MM.1S (cell line): ENCODE data around the gene COL13A1.

ENCODE experiments used
- DNase-seq: peaks from one replicate; pipeline ENCODE4 v3.0.0-alpha.2; 2015
- H2AFZ ChIP-seq: fragments of 300-600 bp; sonication (generic); 2 replicates; pipeline ENCODE4 v1.6.0; 2016; ENCODE audit warnings: antibody characterized with exemption, low read length
- H3F3A ChIP-seq: fragments of 300-600 bp; sonication (generic); 2 replicates; pipeline ENCODE4 v1.6.1; 2016; ENCODE audit warnings: mild to moderate bottlenecking, antibody characterized with exemption, low read length, moderate library complexity, mixed read lengths; ENCODE audit not compliant: insufficient read depth
- H3K27ac ChIP-seq: fragments of 300-600 bp; sonication (generic); 2 replicates; pipeline ENCODE4 v1.5.1; 2016; ENCODE audit warnings: mild to moderate bottlenecking, low read length
- H3K27me3 ChIP-seq: fragments of 300-600 bp; sonication (generic); replicated peaks from 2 replicates; pipeline ENCODE4 v1.6.0; 2016; ENCODE audit warnings: low read length; ENCODE audit not compliant: insufficient read depth
- H3K36me3 ChIP-seq: fragments of 300-600 bp; sonication (generic); replicated peaks from 2 replicates; pipeline ENCODE4 v1.6.1; 2016; ENCODE audit warnings: mild to moderate bottlenecking, low read length, mixed read lengths; ENCODE audit not compliant: insufficient read depth
- H3K4me1 ChIP-seq: fragments of 300-600 bp; sonication (generic); 2 replicates; pipeline ENCODE4 v1.6.1; 2016; ENCODE audit warnings: low read length, mixed read lengths
- H3K4me2 ChIP-seq: fragments of 300-600 bp; sonication (generic); 2 replicates; pipeline ENCODE4 v1.6.0; 2016; ENCODE audit warnings: low read depth, low read length
- H3K4me3 ChIP-seq: fragments of 300-600 bp; sonication (generic); 2 replicates; pipeline ENCODE4 v1.5.1; 2016; ENCODE audit warnings: low read length, mixed read lengths
- H3K79me2 ChIP-seq: fragments of 300-600 bp; sonication (generic); 2 replicates; pipeline ENCODE4 v1.6.1; 2016; ENCODE audit warnings: mixed run types, low read length, mixed read lengths
- H3K9ac ChIP-seq: fragments of 300-600 bp; sonication (generic); 2 replicates; pipeline ENCODE4 v1.6.1; 2016; ENCODE audit warnings: low read length, mixed read lengths
- H3K9me2 ChIP-seq: fragments of 300-600 bp; sonication (generic); replicated peaks from 2 replicates; pipeline ENCODE4 v1.6.1; 2016; ENCODE audit warnings: mild to moderate bottlenecking, low read length, mixed read lengths; ENCODE audit not compliant: insufficient read depth
- H3K9me3 ChIP-seq: fragments of 300-600 bp; sonication (generic); replicated peaks from 2 replicates; pipeline ENCODE4 v1.6.1; 2016; ENCODE audit warnings: mild to moderate bottlenecking, low read length, mixed read lengths; ENCODE audit not compliant: insufficient read depth
- H4K20me1 ChIP-seq: fragments of 300-600 bp; sonication (generic); 2 replicates; pipeline ENCODE4 v1.6.1; 2016; ENCODE audit warnings: mild to moderate bottlenecking, low read length, moderate library complexity, mixed read lengths; ENCODE audit not compliant: insufficient read depth
- EZH2 ChIP-seq: fragments of 300-600 bp; sonication (generic); optimal IDR thresholded peaks from 2 replicates; pipeline ENCODE3; 2017; ENCODE audit warnings: low read depth, mild to moderate bottlenecking, antibody characterized with exemption, low read length, mixed read lengths
- EZH2phosphoT487 ChIP-seq: fragments of 300-600 bp; sonication (generic); IDR thresholded peaks from 2 replicates; pipeline ENCODE4 v1.6.1; 2018; ENCODE audit warnings: antibody characterized with exemption, low read length
- TF ChIP-seq, protein P1 (sequence below): fragments of 300-600 bp; sonication (generic); IDR thresholded peaks from 2 replicates; pipeline ENCODE4 v1.5.1; 2016; ENCODE audit warnings: antibody characterized with exemption, low read length, mixed read lengths

Gene COL13A1

DNA sequence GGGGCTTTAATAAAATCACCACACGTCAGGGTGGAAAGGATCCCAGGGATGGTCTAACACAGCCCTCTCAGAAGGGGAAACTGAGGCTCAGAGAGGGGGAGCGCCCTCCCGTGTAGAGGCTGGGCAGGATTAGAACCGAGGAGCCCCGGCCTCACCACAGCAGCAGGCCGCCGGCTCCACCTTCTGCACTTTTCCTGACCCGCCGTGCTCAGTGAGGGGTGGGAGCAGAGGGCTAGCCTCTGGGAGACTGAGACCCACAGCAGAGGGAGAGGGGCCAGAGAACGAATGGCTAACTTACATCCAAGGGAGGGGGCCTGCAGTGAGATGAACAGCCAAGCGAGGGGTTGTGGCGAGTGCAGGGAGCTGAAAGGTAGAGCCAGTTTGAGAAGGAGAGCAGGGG is 79.5 kb downstream of the COL13A1 start:
- no peak overlapping the region for H3K9ac ChIP-seq
- H3K4me2 ChIP-seq: no peak overlapping the region
- H4K20me1 ChIP-seq: no peaks in the 10 kb centered on the region
- no peaks in the 10 kb centered on the region for H3K4me1 ChIP-seq
- H2AFZ ChIP-seq: no peak overlapping the region
- H3K9me3 ChIP-seq: no peaks in the 10 kb centered on the region
- H3K27me3 ChIP-seq: peaks cover 50% of the 10 kb centered on the region
- no peaks in the 10 kb centered on the region for H3K36me3 ChIP-seq
- no peaks in the 10 kb centered on the region for H3K79me2 ChIP-seq
- TF ChIP-seq EZH2: no peak
- no peak for DNase-seq
- no peak overlapping the region for H3K27ac ChIP-seq
- H3K4me3 ChIP-seq: no peak overlapping the region
- H3K9me2 ChIP-seq: no peaks in the 10 kb centered on the region
- H3F3A ChIP-seq: no peaks in the 10 kb centered on the region

DNA sequence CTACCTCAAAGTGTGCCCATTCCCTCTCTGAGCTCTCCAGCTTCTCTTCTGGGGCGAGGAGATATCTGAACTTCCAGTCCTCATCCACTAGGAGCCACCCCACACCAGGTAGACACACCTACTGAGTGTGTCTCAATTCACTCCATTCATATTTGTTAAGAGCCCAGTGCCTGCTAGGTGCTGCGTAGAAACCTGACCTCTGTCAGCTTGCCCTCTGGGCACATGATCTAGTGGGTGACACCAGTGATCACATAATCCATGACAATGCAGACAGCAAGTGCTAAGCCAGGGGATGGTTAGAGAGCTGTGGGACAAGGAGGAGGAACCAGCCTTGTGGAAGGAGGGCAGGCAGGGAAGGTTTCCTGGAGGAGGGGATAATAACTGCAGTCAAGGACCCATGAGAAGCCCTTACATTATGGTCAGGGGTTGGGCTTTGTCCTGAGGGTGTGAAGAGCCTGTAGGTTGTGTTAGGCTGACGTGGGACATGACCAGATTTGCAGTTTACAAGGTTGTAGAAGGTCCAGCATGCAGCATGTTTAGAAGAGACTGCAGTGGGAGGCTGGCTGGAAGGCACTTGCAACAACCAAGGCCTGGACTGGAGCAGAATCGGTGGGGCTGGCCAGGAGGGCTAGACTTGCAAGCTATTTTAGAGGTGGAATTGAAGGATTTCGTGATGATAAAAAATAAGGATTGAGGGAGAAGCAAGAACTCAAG is 81.8 kb downstream of the COL13A1 start:
- H3K9me3 ChIP-seq: no peaks in the 10 kb centered on the region
- H3K27ac ChIP-seq: no peak overlapping the region
- H3K4me1 ChIP-seq: no peaks in the 10 kb centered on the region
- TF ChIP-seq EZH2 (no peak), EZH2phosphoT487 (no peak)
- TF ChIP-seq, protein P1, sequence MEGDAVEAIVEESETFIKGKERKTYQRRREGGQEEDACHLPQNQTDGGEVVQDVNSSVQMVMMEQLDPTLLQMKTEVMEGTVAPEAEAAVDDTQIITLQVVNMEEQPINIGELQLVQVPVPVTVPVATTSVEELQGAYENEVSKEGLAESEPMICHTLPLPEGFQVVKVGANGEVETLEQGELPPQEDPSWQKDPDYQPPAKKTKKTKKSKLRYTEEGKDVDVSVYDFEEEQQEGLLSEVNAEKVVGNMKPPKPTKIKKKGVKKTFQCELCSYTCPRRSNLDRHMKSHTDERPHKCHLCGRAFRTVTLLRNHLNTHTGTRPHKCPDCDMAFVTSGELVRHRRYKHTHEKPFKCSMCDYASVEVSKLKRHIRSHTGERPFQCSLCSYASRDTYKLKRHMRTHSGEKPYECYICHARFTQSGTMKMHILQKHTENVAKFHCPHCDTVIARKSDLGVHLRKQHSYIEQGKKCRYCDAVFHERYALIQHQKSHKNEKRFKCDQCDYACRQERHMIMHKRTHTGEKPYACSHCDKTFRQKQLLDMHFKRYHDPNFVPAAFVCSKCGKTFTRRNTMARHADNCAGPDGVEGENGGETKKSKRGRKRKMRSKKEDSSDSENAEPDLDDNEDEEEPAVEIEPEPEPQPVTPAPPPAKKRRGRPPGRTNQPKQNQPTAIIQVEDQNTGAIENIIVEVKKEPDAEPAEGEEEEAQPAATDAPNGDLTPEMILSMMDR: no peak
- no peak overlapping the region for H3K4me2 ChIP-seq
- no peak overlapping the region for H2AFZ ChIP-seq
- H3K27me3 ChIP-seq: peaks cover 49% of the 10 kb centered on the region
- H3K9me2 ChIP-seq: no peaks in the 10 kb centered on the region
- H4K20me1 ChIP-seq: no peaks in the 10 kb centered on the region
- H3F3A ChIP-seq: no peaks in the 10 kb centered on the region
- no peaks in the 10 kb centered on the region for H3K36me3 ChIP-seq
- H3K79me2 ChIP-seq: no peaks in the 10 kb centered on the region
- DNase-seq: no peak
- H3K4me3 ChIP-seq: no peak overlapping the region
- H3K9ac ChIP-seq: no peak overlapping the region

DNA sequence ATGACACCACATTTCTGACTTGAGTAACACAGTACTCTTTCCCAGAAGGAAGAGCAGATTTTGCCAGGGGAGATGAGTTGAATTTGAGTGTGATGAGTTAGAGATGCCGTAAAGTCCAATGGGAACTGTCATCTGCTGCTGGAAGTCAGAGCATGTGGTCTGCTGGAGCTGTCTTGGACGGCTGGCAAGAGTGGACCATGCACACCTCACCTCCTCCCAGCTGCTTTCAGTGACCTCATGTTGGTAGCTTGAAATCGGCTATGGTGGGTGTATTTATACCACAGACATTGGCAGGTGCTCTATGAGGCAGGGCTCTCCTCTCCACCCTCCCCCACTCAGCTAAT is 82.3 kb downstream of the COL13A1 start:
- no peaks in the 10 kb centered on the region for H3K9me2 ChIP-seq
- H3K9me3 ChIP-seq: no peaks in the 10 kb centered on the region
- H4K20me1 ChIP-seq: no peaks in the 10 kb centered on the region
- H3K27ac ChIP-seq: no peak overlapping the region
- no peaks in the 10 kb centered on the region for H3K36me3 ChIP-seq
- DNase-seq: no peak
- peaks cover 51% of the 10 kb centered on the region for H3K27me3 ChIP-seq
- no peaks in the 10 kb centered on the region for H3F3A ChIP-seq
- H3K4me3 ChIP-seq: no peak overlapping the region
- no peak overlapping the region for H2AFZ ChIP-seq
- H3K79me2 ChIP-seq: no peaks in the 10 kb centered on the region
- H3K4me2 ChIP-seq: no peak overlapping the region
- H3K4me1 ChIP-seq: no peaks in the 10 kb centered on the region
- TF ChIP-seq EZH2phosphoT487 (no peak), EZH2 (no peak)
- TF ChIP-seq, protein P1: no peak
- no peak overlapping the region for H3K9ac ChIP-seq

DNA sequence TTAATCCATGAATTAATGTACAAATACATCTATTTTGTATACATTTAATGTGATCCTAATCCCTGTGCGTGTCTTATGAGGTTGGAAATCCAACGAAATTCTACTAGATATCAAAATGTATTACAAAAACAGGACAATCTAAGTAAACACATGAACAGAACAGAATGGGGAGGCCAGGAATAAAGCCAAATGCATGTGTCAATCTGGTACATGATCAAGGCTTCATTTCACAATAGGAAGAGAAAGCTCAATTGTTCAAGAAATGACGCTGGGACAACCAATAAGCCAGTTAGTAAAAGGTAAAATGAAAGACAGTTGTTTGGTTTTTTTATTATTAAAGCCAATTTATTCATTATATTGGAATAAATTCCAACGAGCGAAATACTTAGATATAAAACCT is 83.0 kb downstream of the COL13A1 start:
- Histone ChIP-seq H3K4me1 (no peaks in the 10 kb centered on the region), H3K9me2 (no peaks in the 10 kb centered on the region), H3K4me3 (no peak overlapping the region), H3K27ac (no peak overlapping the region), H3K27me3 (peaks cover 48% of the 10 kb centered on the region), H2AFZ (no peak overlapping the region), H4K20me1 (no peaks in the 10 kb centered on the region), H3K4me2 (no peak overlapping the region), H3K79me2 (no peaks in the 10 kb centered on the region), H3F3A (no peaks in the 10 kb centered on the region), H3K9ac (no peak overlapping the region), H3K9me3 (no peaks in the 10 kb centered on the region), H3K36me3 (no peaks in the 10 kb centered on the region)
- TF ChIP-seq EZH2: no peak
- TF ChIP-seq, protein P1: no peak
- no peak for TF ChIP-seq EZH2phosphoT487
- DNase-seq: no peak
